H9 (cell line): ENCODE results near the gene ACOXL. TPM values are rescaled to one million over a fixed set of nuclear protein-coding genes. Genes with fewer than 3 reads are reported as not detected.

ENCODE experiments used
- DNase-seq: peaks from one replicate; pipeline ENCODE4 v3.0.0-alpha.2; 2017
- H2AFZ ChIP-seq: one replicate; pipeline ENCODE4 v1.6.1; 2013; ENCODE audit warnings: mild to moderate bottlenecking, low read length, control low read depth, moderate library complexity
- H2AK5ac ChIP-seq: 2 replicates; pipeline ENCODE4 v1.6.1; 2013; ENCODE audit warnings: low read length, control low read depth, mixed read lengths; ENCODE audit not compliant: insufficient read length
- H2BK120ac ChIP-seq: one replicate; pipeline ENCODE4 v1.6.1; 2013; ENCODE audit warnings: low read depth, mild to moderate bottlenecking, low read length, control low read depth, inconsistent platforms; ENCODE audit not compliant: poor library complexity, severe bottlenecking
- H2BK12ac ChIP-seq: 2 replicates; pipeline ENCODE4 v1.6.1; 2013; ENCODE audit warnings: low read length, control low read depth, mixed read lengths, low read depth; ENCODE audit not compliant: insufficient read length
- H2BK15ac ChIP-seq: 2 replicates; pipeline ENCODE4 v1.6.1; 2013; ENCODE audit warnings: low read depth, low read length, control low read depth
- H2BK20ac ChIP-seq: one replicate; pipeline ENCODE4 v1.6.1; 2013; ENCODE audit warnings: low read depth, mild to moderate bottlenecking, low read length, control low read depth, inconsistent platforms; ENCODE audit not compliant: poor library complexity, severe bottlenecking
- H2BK5ac ChIP-seq: 2 replicates; pipeline ENCODE4 v1.6.1; 2013; ENCODE audit warnings: low read length, control low read depth, mixed read lengths; ENCODE audit not compliant: insufficient read length
- H3K14ac ChIP-seq: 2 replicates; pipeline ENCODE4 v1.6.1; 2013; ENCODE audit warnings: low read length, control low read depth; ENCODE audit not compliant: insufficient read depth
- H3K18ac ChIP-seq: 2 replicates; pipeline ENCODE4 v1.6.1; 2013; ENCODE audit warnings: low read depth, mild to moderate bottlenecking, mixed read lengths, low read length, control low read depth; ENCODE audit not compliant: insufficient read length
- H3K23ac ChIP-seq: 2 replicates; pipeline ENCODE4 v1.6.1; 2013; ENCODE audit warnings: low read length, control low read depth, mixed read lengths, low read depth; ENCODE audit not compliant: insufficient read length
- H3K23me2 ChIP-seq: 2 replicates; pipeline ENCODE4 v1.6.1; 2013; ENCODE audit warnings: low read depth, mild to moderate bottlenecking, mixed read lengths, low read length, control low read depth; ENCODE audit not compliant: insufficient read length, poor library complexity, severe bottlenecking
- H3K27ac ChIP-seq: 2 replicates; pipeline ENCODE4 v1.5.1; 2013; ENCODE audit warnings: low read length, control low read depth, mixed read lengths, low read depth; ENCODE audit not compliant: insufficient read length
- H3K27me3 ChIP-seq: 2 replicates; pipeline ENCODE4 v1.6.1; 2013; ENCODE audit warnings: low read length, control low read depth, inconsistent platforms; ENCODE audit not compliant: insufficient read depth
- H3K4ac ChIP-seq: 2 replicates; pipeline ENCODE4 v1.6.1; 2013; ENCODE audit warnings: low read depth, mild to moderate bottlenecking, control low read depth, inconsistent platforms, low read length, moderate library complexity
- H3K4me1 ChIP-seq: 2 replicates; pipeline ENCODE4 v1.6.1; 2013; ENCODE audit warnings: low read length, control low read depth, inconsistent platforms; ENCODE audit not compliant: insufficient read depth
- H3K4me2 ChIP-seq: 2 replicates; pipeline ENCODE4 v1.6.1; 2013; ENCODE audit warnings: low read length, control low read depth, mixed read lengths; ENCODE audit not compliant: insufficient read length, insufficient read depth
- H3K56ac ChIP-seq: 2 replicates; pipeline ENCODE4 v1.6.1; 2013; ENCODE audit warnings: low read depth, mild to moderate bottlenecking, mixed read lengths, low read length, control low read depth; ENCODE audit not compliant: insufficient read length
- H3K79me1 ChIP-seq: 2 replicates; pipeline ENCODE4 v1.6.1; 2013; ENCODE audit warnings: low read depth, mild to moderate bottlenecking, moderate library complexity, low read length, control low read depth, inconsistent platforms; ENCODE audit not compliant: insufficient read depth, poor library complexity, severe bottlenecking
- H3K79me2 ChIP-seq: 2 replicates; pipeline ENCODE4 v1.6.1; 2013; ENCODE audit warnings: low read length, control low read depth, inconsistent platforms; ENCODE audit not compliant: insufficient read depth
- H3K9ac ChIP-seq: 2 replicates; pipeline ENCODE4 v1.6.1; 2013; ENCODE audit warnings: low read length, control low read depth, mixed read lengths; ENCODE audit not compliant: insufficient read length; ENCODE audit errors: extremely low read depth
- H3K9me3 ChIP-seq: one replicate; pipeline ENCODE4 v1.6.1; 2013; ENCODE audit warnings: low read depth, low read length, inconsistent platforms; ENCODE audit not compliant: control insufficient read depth
- H3T11ph ChIP-seq: one replicate; pipeline ENCODE4 v1.6.1; 2013; ENCODE audit warnings: mild to moderate bottlenecking, low read length, control low read depth, inconsistent platforms
- H4K20me1 ChIP-seq: one replicate; pipeline ENCODE4 v1.6.1; 2013; ENCODE audit not compliant: control insufficient read depth, insufficient read length, insufficient read depth
- H4K5ac ChIP-seq: 2 replicates; pipeline ENCODE4 v1.6.1; 2013; ENCODE audit warnings: low read depth, mild to moderate bottlenecking, mixed read lengths, low read length, control low read depth; ENCODE audit not compliant: insufficient read length
- H4K8ac ChIP-seq: replicated peaks from 2 replicates; pipeline ENCODE4 v1.6.1; 2013; ENCODE audit warnings: low read length, control low read depth, mixed read lengths, low read depth; ENCODE audit not compliant: insufficient read length
- H4K91ac ChIP-seq: 2 replicates; pipeline ENCODE4 v1.6.1; 2013; ENCODE audit warnings: low read depth, mild to moderate bottlenecking, moderate library complexity, mixed read lengths, low read length, control low read depth; ENCODE audit not compliant: insufficient read length
- H3K27ac Mint-ChIP-seq, 3 experiments: 2 replicates in 2 of 3; 3 replicates in 1 of 3; pipeline ENCODE4 v1.8.0; 2020 to 2021; ENCODE audit warnings: mixed read lengths in 3 of 3, mild to moderate bottlenecking in 1 of 3, moderate library complexity in 1 of 3
- H3K27me3 Mint-ChIP-seq: 2 replicates; pipeline ENCODE4 v1.8.0; 2021; ENCODE audit warnings: low read depth, mild to moderate bottlenecking, moderate library complexity, mixed read lengths
- H3K36me3 Mint-ChIP-seq, 3 experiments: 2 replicates in 2 of 3; 3 replicates in 1 of 3; pipeline ENCODE4 v1.8.0; 2020 to 2021; ENCODE audit warnings: low read depth in 3 of 3, mixed read lengths in 3 of 3; ENCODE audit not compliant: insufficient read depth in 1 of 3
- H3K4me1 Mint-ChIP-seq, 2 experiments: 2 replicates each; pipeline ENCODE4 v1.8.0; 2020; ENCODE audit warnings: mixed read lengths in 2 of 2
- H3K4me3 Mint-ChIP-seq, 2 experiments: 2 replicates in 1 of 2; 3 replicates in 1 of 2; pipeline ENCODE4 v1.8.0; 2020 to 2021; ENCODE audit warnings: mild to moderate bottlenecking in 2 of 2, mixed read lengths in 2 of 2, moderate library complexity in 1 of 2
- H3K9me3 Mint-ChIP-seq, 2 experiments: 2 replicates in 1 of 2; 3 replicates in 1 of 2; pipeline ENCODE4 v1.8.0; 2020; ENCODE audit warnings: mild to moderate bottlenecking in 2 of 2, mixed read lengths in 2 of 2, moderate library complexity in 1 of 2
- CTCF ChIP-seq: fragments of 200-600 bp; sonication (generic); conservative IDR thresholded peaks from 3 replicates; pipeline ENCODE4 v1.8.0; 2021; ENCODE audit warnings: antibody characterized with exemption, mild to moderate bottlenecking
- WGBS: extraction: QIAGEN DNeasy Blood & Tissue Kit; methylation state at CpG from one replicate; pipeline ENCODE4 v1.1.7; 2013; ENCODE audit warnings: missing lambda C conversion rate, low lambda C conversion rate, mixed read lengths; ENCODE audit not compliant: insufficient read length; ENCODE audit errors: extremely low coverage; 5-methylcytosine and 5-hydroxymethylcytosine counted together
- total RNA-seq: library from RNA; stranded (reverse); gene quantifications from 2 replicates; pipeline ENCODE4 v1.2.1, GENCODE V29; 2021

The ACOXL gene
- total RNA-seq, 1 experiment from 2014 or later, result 37.6 TPM

GRCh38 chr2:110848519-110849030 is 116.2 kb downstream of the ACOXL start:
- H3K56ac ChIP-seq, result no peak overlapping the region
- Mint-ChIP-seq H3K9me3 (peaks cover 0 to 3% of the 10 kb centered on the region in 2 experiments; a peak in 1 of 5 replicates), H3K4me1 (peaks cover 20 to 33% of the 10 kb centered on the region in 2 experiments), H3K4me3 (no peak overlapping the region), H3K27me3 (no peaks in the 10 kb centered on the region; the same call in 1 of the 2 replicates), H3K27ac (peak overlapping the region in 2 of 3 experiments; percentile 3 to 18; a peak in 2 of 7 replicates), H3K36me3 (peaks cover 3 to 37% (median 29%) of the 10 kb centered on the region in 3 experiments; a peak in 6 of 7 replicates)
- H2BK15ac ChIP-seq, result no peak overlapping the region
- no peak overlapping the region for H2BK12ac ChIP-seq
- DNase-seq, result peak; percentile 17
- no peak overlapping the region for H4K8ac ChIP-seq
- no peak overlapping the region for H3K4me2 ChIP-seq
- no peak overlapping the region for H3T11ph ChIP-seq
- H3K14ac ChIP-seq, result no peak overlapping the region
- no peak overlapping the region for H2BK20ac ChIP-seq
- no peak overlapping the region for H3K18ac ChIP-seq
- no CpG with 5 or more reads among the region's 13 CpGs for WGBS
- H2AFZ ChIP-seq, result no peak overlapping the region
- no peak for TF ChIP-seq CTCF
- no peaks in the 10 kb centered on the region for H3K9me3 ChIP-seq
- H3K79me2 ChIP-seq, result no peaks in the 10 kb centered on the region
- no peak overlapping the region for H4K91ac ChIP-seq
- H3K4ac ChIP-seq, result no peak overlapping the region
- no peaks in the 10 kb centered on the region for H3K79me1 ChIP-seq
- no peaks in the 10 kb centered on the region for H4K20me1 ChIP-seq
- H2AK5ac ChIP-seq, result no peak overlapping the region
- no peak overlapping the region for H2BK120ac ChIP-seq
- no peak overlapping the region for H4K5ac ChIP-seq
- no peaks in the 10 kb centered on the region for H3K23me2 ChIP-seq
- no peaks in the 10 kb centered on the region for H3K27me3 ChIP-seq
- no peak overlapping the region for H3K27ac ChIP-seq
- no peak overlapping the region for H2BK5ac ChIP-seq
- H3K4me1 ChIP-seq, result no peaks in the 10 kb centered on the region; the same call in 1 of the 2 replicates
- no peak overlapping the region for H3K23ac ChIP-seq
- no peak overlapping the region for H3K9ac ChIP-seq
